Smooth muscle cell (in vitro differentiated cells): Measurements from ENCODE around the gene TSHZ3. TPM values are rescaled to one million over a fixed set of nuclear protein-coding genes. Genes with fewer than 3 reads are reported as not detected.

ENCODE experiments used
- DNase-seq: peaks from one replicate; lab custom pipeline; 2025; ENCODE audit not compliant: unreplicated experiment; lab: John Stamatoyannopoulos, UW
- H2AFZ ChIP-seq: fragments of 200-600 bp; sonication (generic); 2 replicates; pipeline ENCODE4 v1.6.0; 2016; ENCODE audit warnings: antibody characterized with exemption, low read depth, mild to moderate bottlenecking
- H3F3A ChIP-seq: fragments of 200-600 bp; sonication (generic); 2 replicates; pipeline ENCODE4 v1.6.0; 2017; ENCODE audit warnings: antibody characterized with exemption, low read depth
- H3K27ac ChIP-seq: fragments of 200-600 bp; sonication (generic); 2 replicates; pipeline ENCODE4 v1.5.1; 2016; ENCODE audit warnings: low read depth, mild to moderate bottlenecking
- H3K27me3 ChIP-seq: fragments of 200-600 bp; sonication (generic); 2 replicates; pipeline ENCODE4 v1.6.1; 2016; ENCODE audit warnings: low read depth, mild to moderate bottlenecking
- H3K36me3 ChIP-seq: fragments of 200-600 bp; sonication (generic); 2 replicates; pipeline ENCODE4 v1.5.1; 2016; ENCODE audit warnings: low read depth
- H3K4me1 ChIP-seq: fragments of 200-600 bp; sonication (generic); 2 replicates; pipeline ENCODE4 v1.5.1; 2016; ENCODE audit warnings: low read depth
- H3K4me2 ChIP-seq: fragments of 200-600 bp; sonication (generic); 2 replicates; pipeline ENCODE4 v1.6.0; 2016; ENCODE audit warnings: mild to moderate bottlenecking
- H3K4me3 ChIP-seq: fragments of 200-600 bp; sonication (generic); 2 replicates; pipeline ENCODE4 v1.5.1; 2016; ENCODE audit warnings: mild to moderate bottlenecking
- H3K79me2 ChIP-seq: fragments of 200-600 bp; sonication (generic); 2 replicates; pipeline ENCODE4 v1.6.0; 2016; ENCODE audit warnings: low read depth, mild to moderate bottlenecking
- H3K9ac ChIP-seq: fragments of 200-600 bp; sonication (generic); 2 replicates; pipeline ENCODE4 v1.6.0; 2016; ENCODE audit warnings: low read depth
- H3K9me3 ChIP-seq: fragments of 200-600 bp; sonication (generic); replicated peaks from 2 replicates; pipeline ENCODE4 v1.5.1; 2016; ENCODE audit warnings: low read depth
- H4K20me1 ChIP-seq: fragments of 200-600 bp; sonication (generic); 2 replicates; pipeline ENCODE4 v1.6.0; 2016; ENCODE audit warnings: low read depth
- WGBS: methylation state at CpG from one replicate; pipeline ENCODE4 v1.1.7; 2016; ENCODE audit warnings: low lambda C conversion rate; 5-methylcytosine and 5-hydroxymethylcytosine counted together
- polyA plus RNA-seq: library from polyadenylated mRNA; unstranded; fragments of >200 nt; fragmentation: Nextera tagmentation; extraction: Ambion mirVana; gene quantifications from 2 replicates; pipeline ENCODE4 v1.2.1, GENCODE V29; 2016
- total RNA-seq: library from RNA; depleted of rRNA; stranded (reverse); fragments of >200 nt; gene quantifications from 2 replicates; pipeline ENCODE4 v1.2.3, GENCODE V29; 2014
- TF ChIP-seq, protein P1 (sequence below): fragments of 200-600 bp; sonication (generic); IDR thresholded peaks from 2 replicates; pipeline ENCODE4 v1.5.1; 2017; ENCODE audit warnings: borderline replicate concordance, mild to moderate bottlenecking, antibody characterized with exemption; ENCODE audit not compliant: insufficient read depth, poor library complexity, severe bottlenecking

TSHZ3 gene
- total and polyA plus RNA-seq, 2 experiments from 2014 or later: 21.8 to 23.7 TPM

DNA sequence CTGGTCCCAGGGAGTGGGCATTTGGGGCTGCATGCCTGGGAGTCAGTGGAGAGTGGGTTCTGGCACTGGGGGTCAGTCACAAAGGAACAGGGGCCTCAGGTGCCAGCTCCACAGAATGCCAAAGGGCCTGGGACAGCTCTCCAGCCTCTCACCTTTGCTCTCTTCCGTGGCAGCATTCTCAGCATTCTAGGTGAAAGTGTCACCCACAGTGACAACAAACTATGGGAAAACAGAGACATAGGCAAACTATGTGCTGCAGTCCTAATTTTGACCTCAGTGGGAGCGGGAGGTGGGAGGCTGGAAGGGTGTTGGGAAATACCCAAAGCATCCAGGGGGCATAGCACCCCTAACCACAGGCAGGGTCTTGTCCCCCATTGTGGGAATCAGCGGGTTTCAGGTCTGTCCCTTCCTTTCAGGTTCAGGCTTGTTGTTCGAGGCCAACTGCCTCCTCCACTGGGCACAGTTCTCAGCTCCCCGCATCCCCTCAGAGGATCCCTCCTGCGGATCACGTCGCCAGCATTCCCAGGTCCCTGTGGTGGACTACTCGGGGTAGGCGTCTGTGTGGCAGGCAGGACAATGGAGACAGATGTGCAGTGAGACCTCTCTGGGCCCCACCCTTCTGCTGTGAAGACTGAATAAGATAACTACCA, 52.4 kb downstream of the TSHZ3 start:
- H3K9me3 ChIP-seq: no peaks in the 10 kb centered on the region
- H3K4me3 ChIP-seq: no peak overlapping the region
- 97% methylated on average over 10 of the region's 10 CpGs for WGBS
- TF ChIP-seq, protein P1, sequence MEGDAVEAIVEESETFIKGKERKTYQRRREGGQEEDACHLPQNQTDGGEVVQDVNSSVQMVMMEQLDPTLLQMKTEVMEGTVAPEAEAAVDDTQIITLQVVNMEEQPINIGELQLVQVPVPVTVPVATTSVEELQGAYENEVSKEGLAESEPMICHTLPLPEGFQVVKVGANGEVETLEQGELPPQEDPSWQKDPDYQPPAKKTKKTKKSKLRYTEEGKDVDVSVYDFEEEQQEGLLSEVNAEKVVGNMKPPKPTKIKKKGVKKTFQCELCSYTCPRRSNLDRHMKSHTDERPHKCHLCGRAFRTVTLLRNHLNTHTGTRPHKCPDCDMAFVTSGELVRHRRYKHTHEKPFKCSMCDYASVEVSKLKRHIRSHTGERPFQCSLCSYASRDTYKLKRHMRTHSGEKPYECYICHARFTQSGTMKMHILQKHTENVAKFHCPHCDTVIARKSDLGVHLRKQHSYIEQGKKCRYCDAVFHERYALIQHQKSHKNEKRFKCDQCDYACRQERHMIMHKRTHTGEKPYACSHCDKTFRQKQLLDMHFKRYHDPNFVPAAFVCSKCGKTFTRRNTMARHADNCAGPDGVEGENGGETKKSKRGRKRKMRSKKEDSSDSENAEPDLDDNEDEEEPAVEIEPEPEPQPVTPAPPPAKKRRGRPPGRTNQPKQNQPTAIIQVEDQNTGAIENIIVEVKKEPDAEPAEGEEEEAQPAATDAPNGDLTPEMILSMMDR: no peak
- no peak overlapping the region for H3K4me2 ChIP-seq
- DNase-seq: no peak
- H3K79me2 ChIP-seq: peaks cover 94% of the 10 kb centered on the region
- H2AFZ ChIP-seq: no peak overlapping the region
- H3K9ac ChIP-seq: no peak overlapping the region
- no peaks in the 10 kb centered on the region for H3F3A ChIP-seq
- no peaks in the 10 kb centered on the region for H3K36me3 ChIP-seq
- peaks cover 100% of the 10 kb centered on the region for H4K20me1 ChIP-seq
- no peak overlapping the region for H3K27ac ChIP-seq
- H3K27me3 ChIP-seq: no peaks in the 10 kb centered on the region
- H3K4me1 ChIP-seq: no peaks in the 10 kb centered on the region

DNA sequence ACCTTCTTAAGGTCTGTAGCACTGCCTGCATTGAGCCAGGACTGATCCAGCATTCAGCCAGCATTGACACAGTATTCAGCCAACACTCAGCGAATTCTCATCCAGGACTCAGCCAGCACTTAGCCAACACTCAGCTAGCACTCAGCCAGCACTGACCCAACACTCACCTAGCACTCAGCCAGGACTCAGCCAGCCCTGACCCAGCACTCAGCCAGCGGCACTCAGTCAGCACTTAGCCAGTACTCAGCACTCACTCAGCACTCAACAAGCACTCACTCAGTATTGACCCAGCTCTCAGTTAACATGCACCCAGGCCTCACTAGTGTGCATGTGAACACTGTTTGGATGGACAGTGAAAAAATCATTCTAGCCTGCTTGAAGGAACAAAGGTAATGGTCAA, 55.0 kb downstream of the TSHZ3 start:
- DNase-seq: no peak
- no peaks in the 10 kb centered on the region for H3K9me3 ChIP-seq
- no peaks in the 10 kb centered on the region for H3K36me3 ChIP-seq
- TF ChIP-seq, protein P1: no peak
- H3K9ac ChIP-seq: no peak overlapping the region
- H4K20me1 ChIP-seq: peaks cover 100% of the 10 kb centered on the region
- 94% methylated on average over 2 of the region's 2 CpGs for WGBS
- no peak overlapping the region for H3K27ac ChIP-seq
- H3K27me3 ChIP-seq: no peaks in the 10 kb centered on the region
- H3K4me1 ChIP-seq: no peaks in the 10 kb centered on the region
- peaks cover 93% of the 10 kb centered on the region for H3K79me2 ChIP-seq
- H3K4me3 ChIP-seq: no peak overlapping the region
- H3K4me2 ChIP-seq: no peak overlapping the region
- no peaks in the 10 kb centered on the region for H3F3A ChIP-seq
- no peak overlapping the region for H2AFZ ChIP-seq

DNA sequence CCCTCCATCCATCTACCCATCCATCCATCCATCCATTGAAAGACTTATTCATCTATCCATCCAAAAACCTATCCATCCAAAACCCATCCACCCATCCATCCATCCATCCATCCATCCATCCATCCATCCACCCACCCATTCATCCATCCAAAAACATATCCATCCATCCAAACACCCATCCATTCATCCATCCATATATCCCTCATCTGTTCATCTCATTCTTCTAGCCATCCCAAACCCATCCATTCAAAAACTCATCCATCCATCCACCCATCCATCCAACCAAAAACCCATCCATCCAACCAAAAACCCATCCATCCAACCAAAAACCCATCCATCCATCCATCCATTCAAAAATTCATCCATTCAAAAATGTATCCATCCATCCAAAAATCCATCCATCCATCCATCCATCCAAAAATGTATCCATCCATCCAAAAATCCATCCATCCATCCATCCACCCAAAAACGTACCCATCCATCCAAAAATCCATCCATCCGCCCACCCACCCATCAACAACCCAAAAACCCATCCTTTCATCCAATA, 56.5 kb downstream of the TSHZ3 start:
- H3K27ac ChIP-seq: no peak overlapping the region
- no peak overlapping the region for H3K9ac ChIP-seq
- no peak overlapping the region for H3K4me2 ChIP-seq
- H4K20me1 ChIP-seq: peaks cover 100% of the 10 kb centered on the region
- WGBS: 94% methylated on average over 2 of the region's 2 CpGs
- peaks cover 93% of the 10 kb centered on the region for H3K79me2 ChIP-seq
- DNase-seq: no peak
- TF ChIP-seq, protein P1: no peak
- H2AFZ ChIP-seq: no peak overlapping the region
- no peaks in the 10 kb centered on the region for H3K9me3 ChIP-seq
- no peaks in the 10 kb centered on the region for H3F3A ChIP-seq
- H3K4me3 ChIP-seq: no peak overlapping the region
- no peaks in the 10 kb centered on the region for H3K4me1 ChIP-seq
- H3K36me3 ChIP-seq: no peaks in the 10 kb centered on the region
- H3K27me3 ChIP-seq: no peaks in the 10 kb centered on the region
